ENCODE data around the gene GPANK1. TPM values are rescaled to one million over a fixed set of nuclear protein-coding genes. Genes with fewer than 3 reads are reported as not detected.

The GPANK1 gene
- total and polyA plus RNA-seq, 2 of the 13 experiments (the other 11 are each of a cell fraction or from before 2014, with no cell fraction given): 15.4 to 22.8 TPM

GRCh38 chr6:31664790-31665500, at the start of gene GPANK1 (continued):
- TF ChIP-seq ZHX1 (CRISPR knock-in tag; IDR thresholded peaks at IDR 0.05; ENCODE audit: low read depth) (peak; percentile 34), PTBP1 (IDR thresholded peaks at IDR 0.05; ENCODE audit: low read depth, low read length, poor library complexity, severe bottlenecking) (peak; percentile 31), ZNF670 (CRISPR knock-in tag; IDR thresholded peaks at IDR 0.05; ENCODE audit: borderline replicate concordance) (0 out of 2 replicates have a peak, but pooled peaks have one; percentile 35), REST (IDR thresholded peaks at IDR 0.05; ENCODE audit: borderline replicate concordance in 1 of 2, low read depth in 1 of 2, low read length in 2 of 2) (peak in 1 of 2 experiments; percentile 21; a peak in 1 of 4 replicates), AKAP8 (CRISPR knock-in tag; IDR thresholded peaks at IDR 0.05) (peak; percentile 56; the same call in 1 of the 2 replicates), PBX3 (CRISPR knock-in tag; IDR thresholded peaks at IDR 0.05; ENCODE audit: borderline replicate concordance) (no peak), E2F2 (CRISPR knock-in tag; IDR thresholded peaks at IDR 0.05; ENCODE audit: borderline replicate concordance) (peak; percentile 80; the same call in 1 of the 2 replicates), EHMT2 (IDR thresholded peaks at IDR 0.05; ENCODE audit: borderline replicate concordance, low read depth, low read length) (no peak), NFKBIZ (CRISPR knock-in tag; IDR thresholded peaks at IDR 0.05) (no peak), SNAPC2 (CRISPR knock-in tag; IDR thresholded peaks at IDR 0.05) (no peak; the same call in none of the 2 replicates), ZNF780A (CRISPR knock-in tag; IDR thresholded peaks at IDR 0.05) (peak; percentile 53; the same call in 1 of the 2 replicates), ZFP82 (CRISPR knock-in tag; IDR thresholded peaks at IDR 0.05; ENCODE audit: borderline replicate concordance) (peak; percentile 90), ZNF232 (CRISPR knock-in tag; IDR thresholded peaks at IDR 0.05; ENCODE audit: borderline replicate concordance) (peak; percentile 67; the same call in 1 of the 2 replicates), ZNF136 (CRISPR knock-in tag; IDR thresholded peaks at IDR 0.05; ENCODE audit: low read depth) (peak; percentile 81), TFE3 (CRISPR knock-in tag; IDR thresholded peaks at IDR 0.05) (peak; percentile 18; the same call in 1 of the 2 replicates), ZNF343 (CRISPR knock-in tag; IDR thresholded peaks at IDR 0.05) (no peak), HNRNPK (IDR thresholded peaks at IDR 0.05; ENCODE audit: low read depth, low read length, poor library complexity, severe bottlenecking) (no peak)

Data from HepG2 (cell line).